DMS153 (cell line): ENCODE data around the gene CLNS1A.
"Not testable (repeated sequence)": the region's sequence is repeated elsewhere in the genome, so short reads cannot be mapped to it uniquely, and the experiment has no call there.

ENCODE experiments used
- DNase-seq: peaks from one replicate; lab custom pipeline; 2025; lab: John Stamatoyannopoulos, UW

CLNS1A gene

GRCh38 chr11:77637345-77638165 is at the start of gene CLNS1A:
TSS of gene CLNS1A (minus strand) at chr11:77637794. CDS start at chr11:77637714, 80 bp downstream.
- DNase-seq = peak; percentile 79

GRCh38 chr11:77687088-77687487 is 49.5 kb upstream of the CLNS1A start:
- no peak for DNase-seq

- DNase-seq = no peak
These were observed 39.5 kb upstream of the CLNS1A start for GRCh38 chr11:77677138-77677537.

GRCh38 chr11:77672264-77672663 is 34.7 kb upstream of the CLNS1A start:
- DNase-seq = no peak

- no peak for DNase-seq
These were observed 32.4 kb upstream of the CLNS1A start for GRCh38 chr11:77669848-77670511.

GRCh38 chr11:77668760-77669159 is 31.2 kb upstream of the CLNS1A start:
- DNase-seq = no peak

- no peak for DNase-seq
These were observed 27.8 kb upstream of the CLNS1A start for GRCh38 chr11:77665240-77665965.

GRCh38 chr11:77661670-77662069 is 24.1 kb upstream of the CLNS1A start:
- no peak for DNase-seq

- no peak for DNase-seq
These were observed 23.4 kb upstream of the CLNS1A start for GRCh38 chr11:77660947-77661346.

- DNase-seq = no peak
These were observed 20.8 kb upstream of the CLNS1A start for GRCh38 chr11:77658213-77659013.

- DNase-seq = no peak
These were observed 18.8 kb upstream of the CLNS1A start for GRCh38 chr11:77656362-77656761.

GRCh38 chr11:77654770-77655434 is 17.3 kb upstream of the CLNS1A start:
- no peak for DNase-seq

GRCh38 chr11:77650123-77650522 is 12.5 kb upstream of the CLNS1A start:
- no peak for DNase-seq

GRCh38 chr11:77647654-77648305 is 10.2 kb upstream of the CLNS1A start:
- no peak for DNase-seq

GRCh38 chr11:77644887-77645286 is 7.3 kb upstream of the CLNS1A start:
- DNase-seq = no peak

GRCh38 chr11:77642228-77642627 is 4.6 kb upstream of the CLNS1A start:
- DNase-seq = no peak

- no peak for DNase-seq
These were observed 756 bp downstream of the CLNS1A start for GRCh38 chr11:77636731-77637344.

GRCh38 chr11:77633926-77634325 is 3.7 kb downstream of the CLNS1A start:
- not testable (repeated sequence) for DNase-seq

- no peak for DNase-seq
These were observed 7.4 kb downstream of the CLNS1A start for GRCh38 chr11:77630157-77630710.

GRCh38 chr11:77619576-77620198 is 17.9 kb downstream of the CLNS1A start:
- peak; percentile 17 for DNase-seq
